Myocyte (in vitro differentiated cells): Measurements from ENCODE around the gene PCDHA6. TPM values are rescaled to one million over a fixed set of nuclear protein-coding genes. Genes with fewer than 3 reads are reported as not detected.
A peak's percentile ranks its signal among the peaks of the same experiment; 100 is the strongest.
"Not testable (repeated sequence)": the region's sequence is repeated elsewhere in the genome, so short reads cannot be mapped to it uniquely, and the experiment has no call there.

Experiments
- DNase-seq: peaks from one replicate; pipeline ENCODE4 v3.0.0-alpha.2; 2012; ENCODE audit warnings: low read depth
- polyA plus RNA-seq: library from polyadenylated mRNA; unstranded; fragments of >200 nt; gene quantifications from one replicate; pipeline ENCODE4 v1.2.1, GENCODE V29; 2012; ENCODE audit warnings: missing spikeins
- total RNA-seq: library from RNA; depleted of rRNA; stranded (reverse); fragments of >200 nt; gene quantifications from 2 replicates; pipeline ENCODE4 v1.2.3, GENCODE V29; 2014

The PCDHA6 gene
- 0.11 TPM in 1 of 2 replicates, not detected in the other for total RNA-seq
- not detected for polyA plus RNA-seq

- DNase-seq = no peak
These were observed at the start of gene PCDHA6 for GRCh38 chr5:140827704-140828361. PCDHA6 (plus strand) TSS chr5:140827960; CDS start chr5:140828092, 132 bp downstream.

GRCh38 chr5:140780512-140780911 lies 47.2 kb upstream of the PCDHA6 start:
- DNase-seq = no peak

DNA sequence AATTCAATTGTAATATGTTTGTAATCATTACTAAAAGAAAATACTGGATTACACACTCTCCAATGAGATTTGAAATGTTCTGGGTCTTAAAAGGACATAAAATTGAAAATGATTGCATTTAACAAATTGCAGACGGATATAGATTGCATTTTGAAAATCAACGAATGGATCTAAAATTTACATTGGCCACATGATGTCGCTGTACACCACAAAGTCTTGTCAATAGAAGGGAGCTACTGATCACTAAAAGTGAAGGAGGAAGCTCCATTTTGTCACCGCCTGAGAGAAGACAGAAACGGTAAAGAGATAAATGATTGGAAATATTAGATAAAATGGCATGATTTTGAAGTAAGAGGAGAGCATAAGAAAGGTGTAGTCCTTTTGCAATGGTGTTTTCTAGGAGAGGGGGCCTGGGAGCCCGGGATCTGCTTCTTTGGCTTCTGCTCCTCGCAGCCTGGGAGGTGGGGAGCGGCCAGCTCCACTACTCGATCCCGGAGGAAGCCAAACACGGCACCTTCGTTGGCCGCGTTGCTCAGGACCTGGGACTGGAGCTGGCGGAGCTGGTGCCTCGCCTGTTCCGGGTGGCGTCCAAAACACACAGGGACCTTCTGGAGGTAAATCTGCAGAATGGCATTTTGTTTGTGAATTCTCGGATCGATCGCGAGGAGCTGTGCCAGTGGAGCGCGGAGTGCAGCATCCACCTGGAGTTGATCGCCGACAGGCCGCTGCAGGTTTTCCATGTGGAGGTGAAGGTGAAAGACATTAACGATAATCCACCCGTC lies 41.7 kb upstream of the PCDHA6 start, which contains the start of gene PCDHA1:
PCDHA1 (plus strand) TSS at position 236 of the 782 bp plus-strand sequence.
- no peak for DNase-seq

- not testable (repeated sequence) for DNase-seq
These were observed 40.3 kb upstream of the PCDHA6 start for GRCh38 chr5:140787422-140787821.

GRCh38 chr5:140787849-140788504 lies 39.8 kb upstream of the PCDHA6 start:
- not testable (repeated sequence) for DNase-seq

GRCh38 chr5:140791089-140791488 lies 36.7 kb upstream of the PCDHA6 start:
- DNase-seq = no peak

DNA sequence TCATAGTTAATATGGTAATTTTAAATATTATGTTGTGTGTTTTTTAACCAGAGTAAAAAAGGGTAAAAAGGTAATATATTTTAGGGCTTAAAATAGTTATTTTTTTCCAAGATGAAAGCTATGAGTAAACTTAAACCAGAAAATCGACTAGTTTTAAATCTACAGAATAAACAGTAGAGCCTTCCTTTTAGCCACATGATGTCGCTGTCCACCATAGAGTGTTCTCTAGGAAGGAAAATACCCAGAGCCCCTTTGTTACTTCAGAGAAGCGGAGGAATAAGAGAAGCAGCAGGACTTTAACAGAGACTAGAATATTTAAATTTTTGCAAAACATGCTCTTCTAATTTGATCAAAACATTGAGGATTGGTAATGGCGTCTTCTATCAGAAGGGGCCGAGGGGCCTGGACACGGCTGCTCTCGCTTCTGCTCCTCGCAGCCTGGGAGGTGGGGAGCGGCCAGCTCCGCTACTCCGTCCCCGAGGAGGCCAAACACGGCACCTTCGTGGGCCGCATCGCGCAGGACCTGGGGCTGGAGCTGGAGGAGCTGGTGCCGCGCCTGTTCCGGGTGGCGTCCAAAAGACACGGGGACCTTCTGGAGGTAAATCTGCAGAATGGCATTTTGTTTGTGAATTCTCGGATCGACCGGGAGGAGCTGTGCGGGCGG lies 33.0 kb upstream of the PCDHA6 start, which contains the start of gene PCDHA2:
PCDHA2 (plus strand) TSS at position 258 of the 664 bp plus-strand sequence.
- no peak for DNase-seq

DNA sequence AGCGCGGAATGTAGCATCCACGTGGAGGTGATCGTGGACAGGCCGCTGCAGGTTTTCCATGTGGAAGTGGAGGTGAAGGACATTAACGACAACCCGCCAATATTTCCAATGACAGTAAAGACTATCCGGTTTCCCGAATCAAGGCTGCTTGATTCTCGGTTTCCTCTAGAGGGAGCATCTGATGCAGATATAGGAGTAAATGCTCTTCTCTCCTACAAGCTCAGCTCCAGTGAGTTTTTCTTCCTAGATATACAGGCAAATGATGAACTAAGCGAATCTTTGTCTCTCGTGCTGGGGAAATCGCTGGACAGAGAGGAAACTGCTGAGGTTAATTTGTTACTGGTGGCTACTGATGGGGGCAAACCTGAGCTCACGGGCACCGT lies 32.5 kb upstream of the PCDHA6 start:
- no peak for DNase-seq

DNA sequence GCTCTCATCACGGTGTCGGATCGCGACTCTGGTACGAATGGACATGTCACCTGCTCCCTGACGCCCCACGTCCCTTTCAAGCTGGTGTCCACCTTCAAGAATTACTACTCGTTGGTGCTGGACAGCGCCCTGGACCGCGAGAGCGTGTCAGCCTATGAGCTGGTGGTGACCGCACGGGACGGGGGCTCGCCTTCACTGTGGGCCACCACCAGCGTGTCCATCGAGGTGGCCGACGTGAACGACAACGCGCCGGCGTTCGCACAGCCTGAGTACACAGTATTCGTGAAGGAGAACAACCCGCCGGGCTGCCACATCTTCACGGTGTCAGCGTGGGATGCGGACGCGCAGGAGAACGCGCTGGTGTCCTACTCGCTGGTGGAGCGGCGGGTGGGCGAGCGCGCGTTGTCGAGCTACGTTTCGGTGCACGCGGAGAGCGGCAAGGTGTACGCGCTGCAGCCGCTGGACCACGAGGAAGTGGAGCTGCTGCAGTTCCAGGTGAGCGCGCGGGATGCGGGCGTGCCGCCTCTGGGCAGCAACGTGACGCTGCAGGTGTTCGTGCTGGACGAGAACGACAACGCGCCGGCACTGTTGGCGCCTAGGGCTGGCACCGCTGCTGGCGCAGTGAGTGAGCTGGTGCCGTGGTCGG lies 31.6 kb upstream of the PCDHA6 start:
- DNase-seq = not testable (repeated sequence)

DNA sequence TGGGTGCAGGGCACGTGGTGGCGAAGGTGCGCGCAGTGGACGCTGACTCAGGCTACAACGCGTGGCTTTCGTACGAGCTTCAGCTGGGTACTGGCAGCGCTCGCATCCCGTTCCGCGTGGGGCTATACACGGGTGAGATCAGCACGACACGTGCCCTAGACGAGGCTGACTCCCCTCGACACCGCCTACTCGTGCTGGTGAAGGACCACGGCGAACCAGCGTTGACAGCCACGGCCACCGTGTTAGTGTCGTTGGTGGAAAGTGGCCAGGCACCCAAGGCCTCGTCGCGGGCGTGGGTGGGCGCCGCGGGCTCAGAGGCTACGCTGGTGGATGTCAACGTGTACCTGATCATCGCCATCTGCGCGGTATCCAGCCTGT lies 31.1 kb upstream of the PCDHA6 start:
- no peak for DNase-seq

GRCh38 chr5:140800816-140801493 lies 26.8 kb upstream of the PCDHA6 start, which contains the start of gene PCDHA3:
PCDHA3 (plus strand) TSS chr5:140801057.
- peak; percentile 25 for DNase-seq

- DNase-seq = peak; percentile 5
These were observed 26.3 kb upstream of the PCDHA6 start for GRCh38 chr5:140801494-140801841.

DNA sequence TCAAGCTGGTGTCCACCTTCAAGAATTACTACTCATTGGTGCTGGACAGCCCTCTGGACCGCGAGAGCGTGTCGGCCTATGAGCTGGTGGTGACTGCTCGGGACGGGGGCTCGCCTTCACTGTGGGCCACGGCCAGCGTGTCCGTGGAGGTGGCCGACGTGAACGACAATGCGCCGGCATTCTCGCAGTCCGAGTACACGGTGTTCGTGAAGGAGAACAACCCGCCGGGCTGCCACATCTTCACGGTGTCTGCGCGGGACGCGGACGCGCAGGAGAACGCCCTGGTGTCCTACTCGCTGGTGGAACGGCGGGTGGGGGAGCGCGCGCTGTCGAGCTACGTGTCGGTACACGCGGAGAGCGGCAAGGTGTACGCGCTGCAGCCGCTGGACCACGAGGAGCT lies 25.4 kb upstream of the PCDHA6 start:
- not testable (repeated sequence) for DNase-seq

- no peak for DNase-seq
These were observed 24.9 kb upstream of the PCDHA6 start for GRCh38 chr5:140802781-140803271.

- DNase-seq = peak; percentile 51
These were observed 20.7 kb upstream of the PCDHA6 start, which contains the start of gene PCDHA4 for GRCh38 chr5:140806834-140807775. PCDHA4 (plus strand) TSS chr5:140807068.

GRCh38 chr5:140808241-140808888 lies 19.4 kb upstream of the PCDHA6 start:
- DNase-seq = not testable (repeated sequence)

- no peak for DNase-seq
These were observed 18.9 kb upstream of the PCDHA6 start for GRCh38 chr5:140808889-140809291.
